22Rv1 (cell line): ENCODE results near the gene TAS2R43.
"Not testable (repeated sequence)": the region's sequence is repeated elsewhere in the genome, so short reads cannot be mapped to it uniquely, and the experiment has no call there.

Experiments
- H3K27ac ChIP-seq: fragments of 450-650 bp; 2 replicates; pipeline ENCODE4 v1.5.1; 2017
- CTCF ChIP-seq: fragments of 450-650 bp; IDR thresholded peaks from 2 replicates; pipeline ENCODE4 v1.5.1; 2017; ENCODE audit warnings: mild to moderate bottlenecking
- ZFX ChIP-seq: fragments of 450-650 bp; IDR thresholded peaks from 2 replicates; pipeline ENCODE4 v1.6.1; 2017; ENCODE audit warnings: antibody characterized with exemption, borderline replicate concordance

TAS2R43 gene

DNA sequence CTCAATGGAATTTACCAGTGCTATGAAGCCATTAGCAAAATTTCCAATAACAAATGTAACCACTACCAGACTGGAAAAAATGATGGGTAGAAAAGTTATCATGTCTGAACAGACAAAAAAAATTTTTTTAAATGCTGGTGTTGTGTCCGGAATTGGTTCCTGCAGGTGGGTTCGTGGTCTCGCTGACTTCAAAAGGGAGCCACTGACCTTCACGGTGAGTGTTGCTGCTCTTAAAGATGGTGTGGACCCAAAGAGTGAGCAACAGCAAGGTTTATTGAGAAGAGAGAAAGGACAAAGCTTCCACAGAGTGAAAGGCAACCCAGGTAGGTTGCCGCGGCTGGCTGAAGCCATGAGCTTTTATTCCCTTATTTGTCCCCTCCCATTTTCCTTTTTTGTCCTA is at the start of gene TAS2R43:
TSS of gene TAS2R43 (minus strand) at position 186 of the 400 bp plus-strand sequence. CDS start at position 102, 84 bp downstream.
- TF ChIP-seq CTCF, result no peak
- TF ChIP-seq ZFX, result no peak

DNA sequence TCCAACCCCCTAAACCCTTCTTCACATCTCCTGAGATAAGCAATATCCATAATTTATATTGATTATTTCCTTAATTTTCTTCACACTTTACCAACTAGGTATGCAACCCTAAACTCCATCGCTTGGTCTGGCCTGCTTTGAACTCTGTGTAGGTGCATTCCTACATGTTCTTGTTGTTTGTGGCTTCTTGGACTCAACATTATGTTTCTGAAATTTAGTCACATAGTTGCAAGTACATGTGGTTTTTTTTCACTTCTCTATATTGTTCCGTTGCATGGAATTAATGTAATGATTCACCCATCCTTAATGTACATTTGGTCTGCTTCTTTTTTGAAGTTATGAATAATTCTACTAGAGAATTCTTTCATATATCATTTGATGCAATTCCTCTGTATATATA is 44.0 kb upstream of the TAS2R43 start:
- TF ChIP-seq ZFX (no peak), CTCF (no peak)
- H3K27ac ChIP-seq, result no peak overlapping the region

More for the DNA sequence above, at the start of gene TAS2R43:
- H3K27ac ChIP-seq, result no peak within 1 kb of the TSS

- H3K27ac ChIP-seq, result no peak within 1 kb of the TSS
- TF ChIP-seq ZFX (no peak), CTCF (no peak)
Measured at GRCh38 chr12:11134305-11134704, 42.2 kb upstream of the TAS2R43 start, which contains the start of gene TAS2R30. Gene TAS2R30 (minus strand): TSS chr12:11134644. CDS start chr12:11134244, 400 bp downstream.

DNA sequence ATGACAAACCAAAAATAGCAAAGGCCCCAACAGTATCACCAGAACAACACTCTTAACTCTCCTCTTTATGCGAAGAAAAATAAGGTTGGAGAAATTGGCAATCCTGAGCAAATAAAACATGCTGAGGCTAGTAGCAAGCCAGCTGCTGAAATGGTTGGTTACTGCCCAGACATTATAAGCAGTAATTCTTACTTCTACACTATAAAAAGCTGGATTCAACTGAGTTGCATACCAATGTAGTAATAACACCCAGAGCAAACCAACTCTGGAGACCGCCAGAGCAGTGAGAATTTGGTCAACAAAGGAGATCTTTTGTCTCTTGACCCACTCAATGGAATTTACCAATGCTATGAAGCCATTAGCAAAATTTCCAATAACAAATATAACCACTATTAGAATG is 41.7 kb upstream of the TAS2R43 start:
- H3K27ac ChIP-seq, result no peak overlapping the region
- TF ChIP-seq CTCF (no peak), ZFX (no peak)

DNA sequence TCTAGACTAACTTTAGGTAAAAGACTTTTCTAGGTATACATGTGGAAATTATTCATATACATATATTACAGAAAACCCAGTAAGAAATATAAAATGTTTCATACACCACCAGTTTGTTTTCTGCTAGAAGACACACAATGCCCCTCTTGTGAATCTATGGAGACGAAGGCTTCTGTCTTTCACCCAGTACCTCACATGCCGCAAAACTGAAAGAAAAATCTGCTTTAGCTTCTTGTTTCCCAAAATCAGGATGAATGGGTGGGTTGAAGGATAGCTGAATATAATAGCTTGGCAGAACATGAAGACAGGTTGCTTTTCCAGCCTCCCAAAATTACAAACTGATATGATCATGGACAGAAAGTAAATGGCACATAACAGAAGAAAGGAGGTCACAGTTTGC is 41.0 kb upstream of the TAS2R43 start:
- TF ChIP-seq ZFX (no peak), CTCF (no peak)
- H3K27ac ChIP-seq, result no peak overlapping the region

GRCh38 chr12:11130999-11131398 is 38.9 kb upstream of the TAS2R43 start:
- H3K27ac ChIP-seq, result no peak overlapping the region
- TF ChIP-seq CTCF (no peak), ZFX (no peak)

DNA sequence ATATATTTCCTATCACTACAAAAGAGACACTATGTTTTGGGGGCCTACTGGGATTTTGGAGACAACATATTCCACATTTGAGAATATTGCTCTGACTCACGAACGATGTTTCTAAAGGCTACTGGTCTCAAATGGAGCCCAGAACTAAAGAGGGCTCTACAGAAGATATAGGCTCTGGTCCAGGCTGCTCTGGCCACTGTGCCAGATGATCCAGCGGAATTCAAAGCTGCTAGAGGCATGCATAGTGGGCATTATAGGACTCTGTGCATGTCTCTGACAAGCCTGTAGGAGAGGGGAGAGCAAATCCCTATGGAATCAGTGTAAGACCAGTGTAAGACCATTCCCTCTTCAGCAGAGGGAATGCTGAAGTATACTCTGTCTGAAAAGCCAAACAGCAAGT is 38.3 kb upstream of the TAS2R43 start:
- no peak overlapping the region for H3K27ac ChIP-seq
- no peak for TF ChIP-seq CTCF
- TF ChIP-seq ZFX, result no peak

GRCh38 chr12:11114130-11114529 is 22.0 kb upstream of the TAS2R43 start:
- not testable (repeated sequence) for H3K27ac ChIP-seq

GRCh38 chr12:11111213-11111612 is 19.1 kb upstream of the TAS2R43 start:
- H3K27ac ChIP-seq, result not testable (repeated sequence)
